Retinal pigment epithelial cell (primary cell): ENCODE data around the gene SLC9A9.

Experiments
- DNase-seq: peaks from one replicate; pipeline ENCODE4 v3.0.0-alpha.2; 2010; ENCODE audit warnings: low read depth
- H3K4me3 ChIP-seq: 2 replicates; pipeline ENCODE4 v1.5.1; 2011; ENCODE audit warnings: mild to moderate bottlenecking, low read length, control low read depth, moderate library complexity
- TF ChIP-seq, protein P1 (sequence below): conservative IDR thresholded peaks from 2 replicates; pipeline ENCODE4 v1.5.1; 2011; ENCODE audit warnings: low read depth, low read length, control low read depth, inconsistent platforms

Gene SLC9A9

DNA sequence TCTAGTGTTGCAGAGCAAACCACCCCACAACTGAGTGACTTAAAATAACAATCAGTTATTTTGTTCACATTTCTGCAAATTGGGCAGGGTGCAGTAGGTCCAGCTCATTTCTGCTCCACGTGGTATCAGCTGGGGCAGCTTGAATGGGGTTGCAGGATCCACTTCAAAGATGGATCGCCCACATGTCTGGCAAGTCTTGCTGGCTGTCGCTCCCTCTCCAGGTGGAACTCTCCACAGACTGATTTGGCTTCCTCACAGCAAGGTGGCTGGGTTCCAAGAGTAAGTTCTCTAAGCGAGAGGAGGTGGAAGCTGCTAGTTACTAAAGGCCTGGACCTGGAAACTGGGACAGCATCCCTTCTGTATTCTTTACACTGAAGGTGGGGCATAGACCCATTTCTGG lies 213.3 kb downstream of the SLC9A9 start:
- TF ChIP-seq, protein P1, sequence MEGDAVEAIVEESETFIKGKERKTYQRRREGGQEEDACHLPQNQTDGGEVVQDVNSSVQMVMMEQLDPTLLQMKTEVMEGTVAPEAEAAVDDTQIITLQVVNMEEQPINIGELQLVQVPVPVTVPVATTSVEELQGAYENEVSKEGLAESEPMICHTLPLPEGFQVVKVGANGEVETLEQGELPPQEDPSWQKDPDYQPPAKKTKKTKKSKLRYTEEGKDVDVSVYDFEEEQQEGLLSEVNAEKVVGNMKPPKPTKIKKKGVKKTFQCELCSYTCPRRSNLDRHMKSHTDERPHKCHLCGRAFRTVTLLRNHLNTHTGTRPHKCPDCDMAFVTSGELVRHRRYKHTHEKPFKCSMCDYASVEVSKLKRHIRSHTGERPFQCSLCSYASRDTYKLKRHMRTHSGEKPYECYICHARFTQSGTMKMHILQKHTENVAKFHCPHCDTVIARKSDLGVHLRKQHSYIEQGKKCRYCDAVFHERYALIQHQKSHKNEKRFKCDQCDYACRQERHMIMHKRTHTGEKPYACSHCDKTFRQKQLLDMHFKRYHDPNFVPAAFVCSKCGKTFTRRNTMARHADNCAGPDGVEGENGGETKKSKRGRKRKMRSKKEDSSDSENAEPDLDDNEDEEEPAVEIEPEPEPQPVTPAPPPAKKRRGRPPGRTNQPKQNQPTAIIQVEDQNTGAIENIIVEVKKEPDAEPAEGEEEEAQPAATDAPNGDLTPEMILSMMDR = no peak
- DNase-seq = no peak
- H3K4me3 ChIP-seq = no peak overlapping the region

DNA sequence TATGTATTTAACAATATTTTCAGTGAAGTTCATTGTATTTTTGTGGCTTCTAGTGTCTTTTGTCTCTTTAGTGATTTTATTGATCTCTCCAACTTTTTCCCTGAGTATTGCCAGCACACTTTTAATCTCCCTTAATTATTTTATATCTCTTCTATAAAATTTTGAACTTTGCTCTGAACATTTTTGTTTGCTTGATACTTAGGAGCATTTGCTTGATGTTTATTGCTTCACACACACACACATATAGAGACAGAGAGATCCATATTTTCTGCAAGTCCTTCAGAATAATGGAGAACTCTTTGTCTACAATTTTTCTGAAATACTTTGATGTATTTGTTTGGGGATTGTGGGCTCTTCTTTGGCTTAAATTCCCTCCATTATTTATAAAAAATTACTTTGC lies 213.8 kb downstream of the SLC9A9 start:
- no peak for DNase-seq
- TF ChIP-seq, protein P1 = no peak
- H3K4me3 ChIP-seq = no peak overlapping the region

DNA sequence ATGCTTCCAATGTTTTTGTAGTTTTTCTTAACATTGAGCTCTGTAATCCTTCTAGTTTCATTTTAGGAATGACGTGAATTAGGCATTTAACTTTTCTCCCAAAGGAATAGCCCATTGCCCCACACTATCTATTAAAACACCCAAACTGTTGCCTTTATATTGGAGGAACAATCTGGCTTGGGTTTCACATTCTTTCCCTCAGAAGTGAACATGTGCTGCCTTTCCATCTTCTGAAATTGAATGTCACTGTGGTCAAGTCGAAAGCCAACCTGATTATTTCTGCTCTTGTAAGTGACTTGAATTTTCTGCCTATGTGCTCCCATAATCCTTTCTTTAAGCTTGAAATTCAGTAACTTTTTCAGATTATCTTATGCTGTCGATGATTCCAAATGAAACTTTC lies 214.5 kb downstream of the SLC9A9 start:
- H3K4me3 ChIP-seq = no peak overlapping the region
- TF ChIP-seq, protein P1 = no peak
- no peak for DNase-seq

DNA sequence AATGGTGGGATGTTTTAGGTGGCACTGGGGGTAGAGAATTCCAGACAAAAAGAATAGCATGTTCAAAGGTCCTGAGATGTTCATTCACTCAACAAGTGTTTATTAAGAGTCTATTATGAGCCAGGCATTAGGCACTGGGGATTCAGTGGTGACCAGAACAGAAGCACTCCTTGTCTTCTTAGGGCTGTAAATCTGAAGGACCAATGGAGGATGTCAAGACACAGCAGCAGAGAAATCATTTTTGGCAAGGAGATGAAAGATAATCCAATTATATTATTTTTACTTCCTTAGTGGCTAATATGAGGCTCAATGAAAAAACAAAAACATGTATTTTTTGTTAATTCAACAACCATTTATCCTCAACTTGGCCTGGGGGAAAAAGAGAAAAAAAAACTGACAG lies 218.5 kb downstream of the SLC9A9 start:
- no peak for DNase-seq
- H3K4me3 ChIP-seq = no peak overlapping the region
- TF ChIP-seq, protein P1 = no peak

DNA sequence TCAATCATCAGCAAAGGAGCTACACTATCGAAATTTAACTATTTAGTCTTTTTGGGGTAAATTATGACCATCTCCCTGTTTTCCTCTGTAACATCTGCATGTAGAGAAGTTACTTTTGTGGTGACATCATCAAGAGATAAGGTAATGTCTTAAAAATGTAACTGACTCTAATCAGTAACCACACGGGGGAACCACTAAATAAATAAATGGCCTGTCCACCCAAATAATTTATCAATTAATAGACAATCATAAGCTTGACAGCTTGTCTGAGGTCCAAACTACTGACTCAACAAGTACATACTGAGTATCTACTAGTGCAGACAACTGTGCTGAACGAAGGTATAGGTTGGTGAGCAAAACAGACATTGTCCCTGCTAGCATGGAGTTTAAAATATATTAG lies 219.3 kb downstream of the SLC9A9 start:
- TF ChIP-seq, protein P1 = no peak
- H3K4me3 ChIP-seq = no peak overlapping the region
- DNase-seq = no peak

DNA sequence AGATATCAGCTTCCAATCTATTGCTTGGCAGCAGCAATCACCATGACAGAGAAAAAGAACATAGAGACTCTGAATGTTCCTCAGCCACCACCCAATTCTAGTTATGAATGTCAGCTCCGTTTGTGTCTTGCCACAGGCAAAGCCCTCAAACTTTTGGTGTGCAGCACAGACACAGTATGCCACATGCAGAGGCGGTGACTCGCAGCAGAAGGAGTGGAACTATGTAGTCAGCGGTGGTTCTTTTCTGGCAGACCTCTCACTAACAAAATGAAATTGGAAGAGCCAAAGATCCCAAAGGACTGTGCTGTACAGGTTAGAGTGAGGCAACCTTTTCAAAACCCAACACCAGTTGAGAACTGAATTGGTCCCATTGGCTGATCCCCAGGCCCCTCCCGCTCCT lies 220.9 kb downstream of the SLC9A9 start:
- TF ChIP-seq, protein P1 = no peak
- no peak for DNase-seq
- H3K4me3 ChIP-seq = no peak overlapping the region

DNA sequence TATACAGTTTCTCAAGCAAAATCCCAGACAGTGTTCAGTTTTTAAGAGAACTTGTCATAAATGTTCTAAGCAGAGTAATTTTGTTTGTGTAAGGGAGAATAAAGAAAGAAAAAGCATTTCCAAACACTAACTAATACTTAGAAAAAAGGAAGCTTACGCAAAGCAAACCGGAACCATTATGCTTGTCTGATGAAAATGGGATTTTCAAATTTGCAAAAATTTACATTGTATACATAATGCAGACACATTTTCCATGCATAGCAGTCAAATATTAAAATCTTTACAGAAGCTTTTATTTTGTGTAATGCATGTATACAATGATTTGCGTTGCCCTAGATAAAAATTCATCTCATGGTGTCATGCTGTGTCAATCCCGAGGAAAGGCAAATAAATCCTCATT lies 229.0 kb downstream of the SLC9A9 start:
- DNase-seq = no peak
- H3K4me3 ChIP-seq = no peak overlapping the region
- TF ChIP-seq, protein P1 = no peak
